GM21360 (cell line): ENCODE measurements around the gene WIPF1.

ENCODE experiments used
- ATAC-seq: cut with Tn5 transposase; IDR thresholded peaks from one replicate; pipeline ENCODE4 v1.9.1; 2021; ENCODE audit warnings: mild to moderate bottlenecking, moderate library complexity; ENCODE audit not compliant: unreplicated experiment

WIPF1 gene

DNA sequence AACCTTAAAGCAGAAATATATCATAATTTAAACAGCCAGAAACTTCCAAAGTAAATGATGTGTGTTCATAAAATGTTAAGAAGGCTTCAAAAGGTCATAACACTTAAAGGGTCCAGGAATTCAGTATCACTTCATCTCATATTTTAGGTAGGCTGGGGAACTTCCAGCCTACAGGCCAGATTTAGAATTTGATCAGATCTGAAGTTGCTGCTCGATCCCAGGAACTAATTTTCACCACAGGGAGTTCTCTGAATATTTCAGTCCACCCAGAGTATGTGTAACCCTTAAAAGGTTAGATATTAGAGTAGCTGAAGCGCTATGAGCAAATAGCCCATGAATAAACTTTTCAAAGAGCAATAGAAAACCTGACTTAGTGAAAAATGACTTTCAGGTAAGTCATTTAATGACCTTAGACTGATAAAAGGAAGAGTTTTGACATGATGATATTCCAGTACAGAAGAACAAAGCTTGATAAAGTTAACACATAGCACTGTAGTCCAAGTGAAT is 1.7 kb downstream of the WIPF1 start:
- ATAC-seq = no peak

DNA sequence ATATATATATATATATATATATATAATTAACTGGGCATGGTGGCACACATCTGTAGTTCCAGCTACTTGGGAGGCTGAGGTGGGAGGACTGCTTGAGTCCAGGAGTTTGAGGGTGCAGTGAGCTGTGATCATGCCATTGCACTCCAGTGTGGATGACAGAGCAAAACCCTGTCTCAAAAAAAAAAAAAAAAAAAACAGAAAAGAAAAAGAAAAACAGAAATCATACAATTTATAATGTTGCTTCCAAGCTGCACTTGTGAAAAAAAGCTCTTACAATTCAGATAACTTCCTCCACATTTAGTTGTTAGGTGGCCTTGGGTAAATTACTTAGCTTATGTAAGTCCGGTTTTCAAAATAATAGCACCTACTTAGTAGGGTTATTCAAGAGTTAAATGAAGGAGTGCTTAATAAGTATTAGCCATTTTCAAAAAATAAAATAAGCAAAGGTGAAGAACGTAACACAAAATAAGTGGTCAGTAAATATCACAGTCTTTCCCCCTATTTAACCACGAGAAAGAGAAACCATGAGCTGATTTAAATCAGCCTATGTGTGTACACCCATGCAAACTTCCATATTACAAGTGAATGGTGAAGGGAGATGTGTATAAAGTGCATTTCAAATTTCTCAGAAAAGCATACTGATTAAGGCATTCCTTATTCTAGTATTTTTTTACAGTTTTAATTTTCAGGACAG is 2.3 kb downstream of the WIPF1 start:
- ATAC-seq = no peak

DNA sequence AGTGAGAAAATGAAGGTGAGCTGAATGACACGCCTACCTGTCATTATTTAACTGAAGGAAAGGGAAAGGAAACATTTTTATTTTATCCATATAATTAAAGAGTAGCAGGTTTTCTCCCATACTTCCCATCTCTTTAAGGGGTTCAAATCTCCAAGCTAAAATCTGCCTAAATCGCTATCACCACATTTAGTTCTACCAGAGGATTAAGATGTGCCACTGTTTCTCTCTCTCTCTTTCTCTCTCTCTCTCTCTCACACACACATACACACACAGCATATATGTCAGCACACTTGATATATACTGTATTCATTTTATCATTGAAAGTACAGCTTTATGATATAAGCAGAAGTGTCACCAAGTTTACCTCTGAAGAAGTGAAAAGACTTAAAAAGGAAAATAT is 3.1 kb downstream of the WIPF1 start:
- ATAC-seq = no peak

DNA sequence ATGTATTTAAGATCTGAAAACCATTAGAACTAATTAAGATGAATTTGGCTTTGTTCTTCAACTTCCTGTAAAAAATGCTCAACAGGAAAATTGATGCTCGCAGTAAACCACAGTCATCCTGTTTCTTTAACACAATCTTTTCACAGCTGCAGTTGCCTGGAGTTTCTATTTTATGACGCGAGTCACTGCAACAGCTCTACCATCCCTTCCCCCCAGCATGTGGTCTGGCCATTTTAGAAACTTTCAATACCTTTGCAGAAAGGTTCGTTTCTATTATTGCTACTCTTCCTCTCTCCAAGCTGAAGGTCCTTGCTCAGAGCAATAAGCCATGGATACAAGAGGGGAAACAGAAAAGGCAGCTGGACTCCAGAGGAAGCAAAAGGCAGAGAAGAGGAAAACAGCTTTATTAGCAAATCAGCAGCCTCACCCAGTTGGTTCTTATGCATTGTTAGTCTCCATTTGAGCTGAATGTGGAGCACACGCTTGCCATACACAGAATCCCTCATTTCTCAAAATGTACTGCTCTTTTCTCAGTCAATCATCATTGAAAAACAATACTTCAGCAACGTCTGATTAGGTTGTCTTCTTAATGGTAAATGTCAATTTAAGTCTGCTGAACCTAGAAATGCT is 3.9 kb downstream of the WIPF1 start:
- ATAC-seq = peak; percentile 44

DNA sequence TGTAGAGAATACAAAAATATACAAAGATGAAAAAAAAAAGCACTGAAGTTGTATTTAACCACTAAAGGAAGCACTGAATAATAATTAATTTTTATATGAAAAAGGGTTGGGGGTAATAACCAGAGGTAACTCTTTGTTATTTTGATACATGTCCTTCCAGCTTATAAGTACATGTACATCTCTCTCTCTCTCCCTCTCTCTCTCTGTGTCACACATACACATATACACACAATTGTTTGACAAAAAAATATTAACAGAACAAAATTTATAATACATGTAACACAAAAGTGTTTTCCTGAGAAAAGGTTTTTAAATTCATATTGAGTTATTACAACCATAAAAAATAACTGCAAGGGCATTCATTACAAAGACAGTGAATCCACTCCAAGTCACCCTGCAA is 4.6 kb downstream of the WIPF1 start:
- ATAC-seq = no peak

DNA sequence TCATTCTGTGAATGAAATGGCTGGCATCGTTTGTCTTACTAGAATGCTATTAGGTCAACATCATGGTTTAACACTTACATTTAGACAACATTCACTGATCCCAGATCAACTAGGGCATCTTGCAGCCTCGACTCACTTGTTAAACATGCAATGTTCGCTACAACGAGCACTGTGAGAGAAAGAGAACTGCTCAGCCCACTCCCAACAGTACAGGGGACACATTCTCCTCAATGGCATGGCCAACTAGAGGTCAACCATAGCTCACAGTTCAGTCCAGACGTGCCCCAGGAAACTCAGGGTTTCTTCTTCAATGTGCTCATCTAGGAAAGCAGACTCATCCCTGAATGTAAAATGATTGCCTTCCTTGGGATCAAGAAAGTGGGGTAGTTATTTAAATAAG is 5.9 kb downstream of the WIPF1 start:
- no peak for ATAC-seq

DNA sequence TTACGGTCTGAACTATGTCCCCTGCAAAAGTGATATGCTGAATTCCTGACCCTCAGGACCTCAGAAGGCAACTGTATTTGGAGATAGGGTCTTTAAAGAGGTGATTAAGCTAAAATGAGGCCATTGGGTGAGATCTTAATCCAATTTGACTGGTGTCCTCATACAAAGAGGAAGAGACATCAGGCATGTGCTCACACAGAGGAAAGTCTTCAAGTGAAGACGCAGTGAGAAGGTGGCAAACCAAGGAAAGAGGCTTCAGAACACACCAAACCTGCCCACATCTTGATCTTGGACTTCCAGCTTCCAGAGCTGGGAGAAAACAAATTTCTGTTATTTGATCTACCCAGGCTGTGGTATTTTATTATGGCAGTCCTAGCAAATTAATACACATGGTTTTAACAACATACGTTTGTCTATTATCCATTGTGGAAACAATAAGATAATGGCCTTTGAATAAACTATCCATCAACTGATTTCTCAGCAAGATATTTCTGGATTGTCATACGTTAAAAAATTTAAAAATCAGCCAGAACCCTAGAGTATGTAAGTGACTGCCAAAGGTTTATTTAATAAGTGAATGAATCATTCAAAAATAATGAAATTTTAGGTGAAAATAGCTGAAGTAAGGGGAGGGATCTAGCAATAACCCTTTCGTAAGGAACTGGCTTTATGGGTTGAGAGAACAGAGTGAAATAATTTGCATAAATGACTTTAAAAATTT is 6.5 kb downstream of the WIPF1 start:
- ATAC-seq = no peak

DNA sequence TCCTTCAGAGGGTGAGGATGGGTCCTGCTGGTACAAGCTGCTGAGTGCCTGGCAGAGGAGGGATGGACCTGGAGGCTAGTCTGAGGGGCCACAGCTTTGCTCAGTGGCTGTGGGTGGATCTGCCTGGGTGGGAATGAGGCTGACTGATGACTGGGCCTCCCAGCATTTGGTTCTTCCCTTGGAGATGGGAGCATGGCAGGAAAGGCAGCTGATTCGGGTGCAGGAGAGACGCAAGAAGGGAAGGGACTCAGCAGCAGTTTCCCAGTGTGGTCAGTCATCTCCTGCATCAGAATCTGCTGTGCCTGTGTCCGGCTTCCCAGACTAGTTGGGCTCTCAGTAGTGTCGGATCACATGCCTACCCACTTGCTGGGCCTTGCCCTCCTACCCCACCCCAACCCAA is 7.3 kb downstream of the WIPF1 start:
- ATAC-seq = no peak

DNA sequence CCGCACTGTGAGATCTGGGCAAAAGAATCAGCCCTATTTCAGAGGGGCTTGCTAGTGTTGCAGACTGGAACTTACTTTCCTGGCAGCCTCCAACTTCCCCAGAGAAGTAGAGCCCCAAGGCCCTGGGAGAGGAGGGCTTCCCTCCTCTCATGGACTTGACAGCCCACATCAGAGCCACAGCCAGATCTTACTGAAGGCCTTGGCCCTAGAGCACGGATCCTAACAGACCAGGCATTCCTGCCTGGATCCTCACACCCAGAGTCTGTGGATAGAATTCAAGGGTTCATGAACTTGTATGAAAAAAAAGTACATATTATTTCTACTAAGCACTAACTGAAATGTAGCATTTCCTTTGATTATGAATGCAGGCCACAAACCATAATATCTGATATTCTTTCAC is 8.3 kb downstream of the WIPF1 start:
- ATAC-seq = no peak

DNA sequence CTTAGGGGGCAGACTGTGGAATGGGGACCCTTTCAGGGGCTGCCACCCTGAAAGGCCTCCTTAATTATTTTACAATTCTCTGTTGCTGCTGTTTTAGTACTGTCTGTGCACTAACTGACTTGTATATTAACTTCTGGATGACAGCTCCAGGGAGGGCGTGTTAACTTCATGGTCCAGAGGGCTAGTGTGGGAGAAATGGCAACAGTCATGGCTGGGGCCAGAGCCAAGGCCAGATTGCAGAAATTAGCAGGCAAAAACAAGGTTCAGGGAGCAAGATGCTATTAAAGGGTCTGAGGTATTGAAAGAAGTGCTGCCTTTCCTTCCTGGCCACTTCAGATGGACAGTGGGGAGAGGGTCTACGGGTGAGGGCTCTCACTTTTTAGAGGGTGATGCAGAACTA is 9.1 kb downstream of the WIPF1 start:
- no peak for ATAC-seq

DNA sequence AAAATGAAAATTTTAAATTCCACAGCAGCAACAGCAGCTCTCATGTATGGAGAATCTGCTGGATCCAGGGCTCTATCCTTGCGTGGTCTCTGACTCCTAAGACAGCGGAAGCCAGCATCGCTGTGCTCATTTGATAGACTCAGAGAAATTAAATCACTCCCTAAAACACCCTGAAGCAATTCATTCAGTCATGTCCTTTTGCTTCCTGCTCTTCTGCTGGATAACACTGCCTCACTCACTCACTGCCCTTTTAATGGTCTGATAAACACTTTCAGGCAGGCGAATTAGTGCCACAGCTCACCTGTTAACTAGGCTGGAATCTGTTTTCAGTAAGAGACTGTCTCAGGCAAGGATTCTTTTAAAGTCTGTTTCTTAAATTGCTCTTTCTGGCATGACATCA is 10.0 kb downstream of the WIPF1 start:
- ATAC-seq = no peak

DNA sequence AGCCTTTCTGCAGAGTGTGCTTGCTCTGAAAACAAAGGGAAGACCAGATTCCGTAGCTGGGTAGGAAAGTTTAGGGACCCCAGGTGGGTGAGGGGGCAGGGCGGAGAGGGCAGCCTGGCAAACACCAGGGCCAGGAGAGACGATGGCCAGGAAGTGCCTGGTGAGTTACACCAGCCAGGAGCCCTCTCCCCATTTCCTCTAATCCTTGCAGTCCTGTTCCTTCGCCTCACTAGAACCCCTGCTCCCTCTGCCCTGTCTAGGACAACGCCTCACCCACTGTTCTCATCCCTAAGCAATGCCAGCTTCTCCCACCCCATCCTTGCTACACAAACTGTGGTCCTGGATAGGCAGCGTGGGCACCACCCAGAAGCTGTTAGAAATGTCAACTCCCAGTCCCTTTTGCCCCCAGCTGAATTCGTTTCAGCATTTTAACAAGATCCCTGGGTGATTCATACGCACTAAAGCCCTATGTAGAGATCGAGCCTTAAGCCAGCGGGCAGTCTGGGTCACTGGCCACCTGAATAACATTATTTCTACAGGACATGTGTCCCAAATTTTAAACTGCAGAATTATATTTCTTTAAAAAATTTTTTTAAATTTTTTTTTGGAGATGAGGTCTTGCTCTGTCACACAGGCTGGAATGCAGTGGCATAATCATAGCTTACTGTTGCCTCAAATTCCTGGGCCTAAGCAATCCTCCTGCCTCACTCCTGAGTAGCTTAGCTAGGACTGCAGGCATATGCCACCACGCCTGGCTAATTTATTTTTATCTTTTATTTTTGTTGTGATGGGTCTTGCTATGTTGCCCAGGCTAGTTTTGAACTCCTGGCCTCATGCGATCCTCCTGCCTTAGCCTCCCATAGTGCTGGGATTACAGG is 10.9 kb downstream of the WIPF1 start:
- ATAC-seq = no peak

DNA sequence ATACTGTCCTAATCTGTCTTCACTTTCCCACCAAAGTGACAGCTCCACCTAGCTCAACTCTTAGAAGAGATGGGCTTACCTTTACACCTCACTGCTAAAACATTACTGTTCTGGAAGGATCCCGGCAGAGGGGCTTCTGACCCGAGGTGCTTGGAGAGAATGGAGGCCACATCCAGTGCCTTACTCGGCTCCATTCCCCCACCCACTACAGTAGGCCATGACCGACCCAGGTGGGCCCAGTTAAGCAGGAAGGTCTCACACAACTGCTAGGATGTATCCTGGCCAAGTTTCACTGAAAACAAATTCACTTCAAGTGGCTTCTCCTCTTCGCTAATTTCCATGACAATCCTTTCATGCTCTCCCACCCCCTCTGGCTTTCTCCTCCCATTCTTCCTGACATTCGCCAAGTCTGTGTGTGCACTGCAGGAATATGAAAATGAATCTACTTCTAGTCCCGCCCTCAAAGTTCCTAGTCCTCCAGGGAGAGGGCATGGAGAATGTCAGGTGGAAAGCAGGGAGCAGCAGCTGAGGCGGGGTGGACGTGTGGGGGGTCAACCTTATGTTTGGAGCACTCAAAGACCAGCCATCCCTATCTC is 11.8 kb downstream of the WIPF1 start:
- ATAC-seq = no peak

DNA sequence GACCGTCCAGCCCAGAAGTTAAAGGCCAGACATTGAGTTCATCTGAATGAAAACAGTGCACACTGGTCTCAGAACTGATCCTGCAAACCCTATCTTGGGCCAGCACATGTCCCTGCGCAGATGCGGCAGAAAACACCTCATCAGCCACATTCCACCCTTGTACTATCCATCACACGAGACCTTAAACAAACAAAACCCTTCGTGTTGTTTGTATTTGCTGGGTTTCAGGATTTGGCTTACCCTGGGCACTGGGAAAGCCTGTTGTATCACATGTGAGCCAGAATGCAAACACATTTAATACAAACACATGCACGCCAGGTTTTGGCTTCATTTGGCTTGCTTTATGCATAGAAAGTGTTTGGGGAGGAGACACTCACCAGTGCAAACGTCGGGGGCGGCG is 12.5 kb downstream of the WIPF1 start:
- ATAC-seq = no peak

DNA sequence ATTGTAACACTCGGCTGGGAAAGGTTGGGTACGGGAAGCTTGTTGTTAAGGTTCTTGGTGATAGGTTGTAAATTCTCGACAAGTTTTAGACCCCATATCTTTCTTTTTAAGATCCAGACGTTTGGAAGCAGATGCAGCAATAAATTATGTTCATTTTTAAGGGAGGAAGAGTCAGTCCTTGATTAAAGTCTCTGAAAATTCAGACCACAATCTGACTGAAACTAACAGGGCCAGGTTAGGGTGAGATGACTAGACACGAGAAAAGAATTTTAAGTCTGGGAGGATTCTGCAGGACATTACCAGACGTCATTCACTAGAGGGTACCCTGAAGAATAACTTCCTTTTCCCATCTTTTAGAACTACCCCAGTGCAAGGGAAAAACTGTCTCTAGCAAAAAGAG is 16.1 kb downstream of the WIPF1 start:
- no peak for ATAC-seq

DNA sequence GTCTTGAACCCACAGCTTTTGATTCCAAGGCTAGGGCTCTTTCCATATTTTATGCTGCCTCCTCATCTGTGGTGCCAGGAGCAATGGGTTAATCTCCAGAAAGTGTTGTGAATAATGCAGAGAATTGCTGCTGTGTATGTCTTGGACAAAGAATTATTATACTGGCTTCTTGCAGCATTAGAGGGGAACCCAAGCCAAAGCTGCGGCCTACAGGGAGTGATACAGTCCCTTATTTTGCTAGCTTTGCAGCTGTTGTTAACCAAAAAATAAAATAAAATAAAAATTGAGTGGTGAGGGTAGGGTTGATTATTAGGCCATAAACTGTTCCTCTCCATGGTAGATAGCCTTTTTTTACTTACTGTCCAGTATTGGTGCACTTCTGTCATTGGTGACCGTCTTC is 16.7 kb downstream of the WIPF1 start:
- no peak for ATAC-seq

DNA sequence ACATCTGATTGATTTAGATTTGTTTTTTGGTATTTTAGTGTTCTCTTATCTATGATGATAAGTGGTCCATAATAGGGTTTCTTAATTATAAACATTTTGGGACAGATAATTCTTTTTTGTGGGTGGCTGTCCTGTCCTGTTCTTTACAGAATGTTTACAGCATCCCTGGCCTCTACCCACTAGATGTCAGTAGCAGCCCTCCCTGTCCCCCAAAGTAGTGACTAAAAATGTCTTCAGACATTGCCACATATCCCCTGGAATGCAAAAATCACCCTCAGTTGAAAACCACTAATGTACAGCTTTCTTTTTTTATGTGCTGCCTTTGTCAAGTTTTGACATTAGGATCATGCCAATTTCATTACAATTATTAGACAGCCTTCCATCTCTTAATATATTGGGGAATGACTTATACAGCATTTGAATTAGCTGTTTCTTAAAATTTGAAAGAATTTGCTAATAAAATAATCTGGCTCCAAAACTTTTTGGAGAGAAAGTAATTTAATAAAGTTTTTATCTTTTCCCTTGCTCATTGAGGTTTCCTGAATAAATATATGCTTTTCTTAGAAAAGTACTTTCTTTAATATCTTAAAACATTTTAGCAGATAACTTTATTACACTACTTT is 19.5 kb downstream of the WIPF1 start:
- ATAC-seq = no peak

DNA sequence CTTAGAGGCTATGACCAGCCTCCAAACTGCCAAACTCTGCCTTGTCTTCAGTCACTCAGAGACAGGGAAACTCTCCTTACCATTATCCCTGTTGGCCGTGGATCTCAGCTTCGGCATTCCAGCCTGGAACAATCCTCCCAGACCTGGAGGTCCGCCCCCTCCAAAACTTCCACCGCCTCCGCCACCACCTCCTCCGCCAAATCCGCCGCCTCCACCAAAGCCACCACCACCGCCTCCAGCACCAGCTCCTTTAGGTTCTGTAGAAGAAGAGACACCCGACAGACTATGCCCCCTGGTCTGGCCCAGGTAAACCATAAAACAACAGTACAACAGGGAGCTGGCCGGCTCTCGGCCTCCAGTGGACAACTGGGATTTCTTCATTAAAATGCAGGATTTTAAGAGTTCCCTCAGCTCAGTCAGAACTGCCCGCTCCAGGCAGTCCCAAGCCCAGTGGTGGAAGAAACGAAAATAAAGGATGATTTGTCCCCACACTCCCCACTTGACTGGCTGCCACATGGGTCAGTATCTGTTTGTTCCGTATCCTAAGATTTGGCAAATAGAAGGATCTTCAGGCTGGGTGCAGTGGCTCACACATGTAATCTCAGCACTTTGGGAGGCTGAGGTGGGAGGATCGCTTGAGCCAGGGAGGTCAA is 22.4 kb downstream of the WIPF1 start:
- ATAC-seq = no peak

DNA sequence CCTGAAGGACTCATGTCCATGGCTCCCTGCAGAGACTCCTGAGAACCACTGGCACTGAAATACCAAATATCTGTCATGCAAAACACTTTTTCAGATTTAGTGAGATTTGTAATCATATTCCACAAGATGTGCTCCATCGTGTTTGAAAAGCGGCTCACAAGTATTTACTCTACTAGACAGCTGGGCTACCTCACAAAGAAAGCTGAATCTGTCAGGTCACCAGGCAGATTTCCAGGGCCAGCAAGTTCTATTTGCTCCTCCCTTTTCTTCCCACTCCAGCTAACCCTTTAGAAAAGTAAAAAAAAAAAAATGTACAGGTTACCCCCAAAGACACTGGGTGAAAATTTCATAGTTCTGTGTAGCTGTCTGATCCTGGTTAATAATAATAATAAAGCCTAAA is 22.9 kb downstream of the WIPF1 start:
- no peak for ATAC-seq

DNA sequence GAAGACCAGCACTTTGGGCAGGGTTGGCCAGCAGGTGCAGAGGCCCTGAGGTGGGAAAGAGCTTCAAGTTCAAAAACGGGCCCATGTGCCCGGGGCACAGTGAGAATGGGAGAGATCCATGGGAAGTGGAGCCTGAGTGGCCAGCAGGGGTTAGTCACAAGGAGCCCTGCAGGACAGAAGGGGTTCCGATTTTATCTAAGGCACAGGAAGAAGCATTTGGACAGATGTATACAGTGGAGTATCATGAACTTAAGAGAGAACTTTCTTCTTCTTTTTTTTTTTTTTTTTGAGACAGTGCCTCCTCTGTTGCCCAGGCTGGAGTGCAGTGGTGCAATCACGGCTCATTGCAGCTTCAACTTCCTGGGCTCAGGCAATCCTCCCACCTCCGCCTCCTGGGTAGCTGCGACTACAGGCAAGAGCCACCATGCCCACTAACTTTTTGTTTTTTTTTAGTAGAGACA is 24.0 kb downstream of the WIPF1 start:
- no peak for ATAC-seq
